Dedifferentiated amniotic fluid mesenchymal stem cell (primary cell): Measurements from ENCODE around the gene EML3.
"Not testable (repeated sequence)": the region's sequence is repeated elsewhere in the genome, so short reads cannot be mapped to it uniquely, and the experiment has no call there.

ENCODE experiments used
- DNase-seq: peaks from one replicate; pipeline ENCODE4 v3.0.0-alpha.2; 2016; ENCODE audit errors: extremely low spot score

Gene EML3

GRCh38 chr11:62621567-62622470 lies 9.2 kb upstream of the EML3 start, which contains the start of gene B3GAT3:
TSS of gene B3GAT3 (minus strand) at chr11:62621986. CDS start at chr11:62621947, 39 bp downstream.
- peak; percentile 96 for DNase-seq

DNA sequence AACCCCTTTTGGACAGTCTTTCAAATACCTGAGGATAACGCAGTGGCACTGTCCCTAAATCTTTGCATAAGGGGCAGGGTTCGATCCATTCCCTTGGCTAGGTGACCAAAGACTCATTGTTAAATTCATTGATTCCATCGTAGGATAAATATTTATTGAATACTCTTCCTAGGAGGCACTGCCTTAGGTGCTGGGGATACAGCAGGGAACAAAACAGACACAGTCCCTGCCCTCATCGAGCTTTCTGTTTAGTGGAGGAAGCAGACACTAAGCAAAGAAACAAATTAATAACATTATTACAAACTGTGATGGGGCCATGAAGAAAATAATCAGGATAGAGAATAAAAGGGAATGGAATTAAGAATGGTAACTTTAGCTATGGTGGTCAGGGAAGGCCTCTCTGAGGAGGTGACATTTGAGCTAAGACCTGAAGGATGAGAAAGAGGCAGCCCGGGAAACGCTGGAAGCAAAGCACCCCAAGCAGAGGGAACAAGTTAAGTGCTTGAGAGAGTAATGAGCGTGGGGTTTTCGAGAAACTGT lies 8.5 kb upstream of the EML3 start:
- no peak for DNase-seq

DNA sequence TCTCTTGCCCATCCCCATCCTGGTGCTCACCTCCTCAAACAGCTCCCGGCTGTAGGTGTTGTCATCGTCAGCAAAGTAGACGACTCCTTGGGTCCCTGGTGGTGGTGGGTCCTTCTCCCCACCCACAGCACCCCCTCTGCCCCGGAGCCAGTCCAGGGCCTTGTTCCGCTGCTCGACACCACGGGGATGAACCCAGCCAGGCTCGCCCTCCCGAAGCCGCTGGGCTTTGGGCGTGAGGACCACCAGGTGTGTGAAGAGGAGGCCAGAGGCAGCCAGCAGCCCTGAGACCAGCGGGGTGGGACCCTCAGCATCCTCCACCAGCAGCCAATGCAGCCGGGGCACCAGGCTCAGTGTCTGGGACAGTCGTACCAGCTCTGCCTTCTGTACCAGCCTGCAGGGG lies 4.4 kb upstream of the EML3 start:
- DNase-seq = not testable (repeated sequence)

DNA sequence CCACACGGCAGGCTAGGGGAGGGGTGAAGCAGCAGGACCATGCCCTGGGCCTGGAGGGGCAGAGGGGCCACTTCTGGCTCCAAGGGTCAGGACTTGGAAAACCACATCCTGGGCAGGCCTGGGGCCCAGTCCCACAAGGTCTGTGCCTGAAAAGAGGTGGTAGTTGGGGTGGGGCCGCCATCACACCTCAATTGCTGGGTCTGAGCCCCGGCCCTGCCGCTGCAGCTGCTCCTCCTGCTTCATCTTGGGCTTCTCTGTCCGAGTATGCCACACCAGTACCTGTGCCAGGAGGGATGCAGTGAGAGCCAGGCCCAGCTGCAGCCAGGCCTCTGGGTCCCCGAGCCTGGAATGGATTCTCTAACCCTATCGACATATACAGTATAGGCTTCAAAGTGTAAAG lies 2.9 kb upstream of the EML3 start:
- DNase-seq = no peak

- no peak for DNase-seq
Measured at GRCh38 chr11:62614275-62614674, 1.7 kb upstream of the EML3 start.

- no peak for DNase-seq
Measured at GRCh38 chr11:62613291-62613778, 760 bp upstream of the EML3 start.

GRCh38 chr11:62611705-62612365 lies 740 bp downstream of the EML3 start:
- no peak for DNase-seq

DNA sequence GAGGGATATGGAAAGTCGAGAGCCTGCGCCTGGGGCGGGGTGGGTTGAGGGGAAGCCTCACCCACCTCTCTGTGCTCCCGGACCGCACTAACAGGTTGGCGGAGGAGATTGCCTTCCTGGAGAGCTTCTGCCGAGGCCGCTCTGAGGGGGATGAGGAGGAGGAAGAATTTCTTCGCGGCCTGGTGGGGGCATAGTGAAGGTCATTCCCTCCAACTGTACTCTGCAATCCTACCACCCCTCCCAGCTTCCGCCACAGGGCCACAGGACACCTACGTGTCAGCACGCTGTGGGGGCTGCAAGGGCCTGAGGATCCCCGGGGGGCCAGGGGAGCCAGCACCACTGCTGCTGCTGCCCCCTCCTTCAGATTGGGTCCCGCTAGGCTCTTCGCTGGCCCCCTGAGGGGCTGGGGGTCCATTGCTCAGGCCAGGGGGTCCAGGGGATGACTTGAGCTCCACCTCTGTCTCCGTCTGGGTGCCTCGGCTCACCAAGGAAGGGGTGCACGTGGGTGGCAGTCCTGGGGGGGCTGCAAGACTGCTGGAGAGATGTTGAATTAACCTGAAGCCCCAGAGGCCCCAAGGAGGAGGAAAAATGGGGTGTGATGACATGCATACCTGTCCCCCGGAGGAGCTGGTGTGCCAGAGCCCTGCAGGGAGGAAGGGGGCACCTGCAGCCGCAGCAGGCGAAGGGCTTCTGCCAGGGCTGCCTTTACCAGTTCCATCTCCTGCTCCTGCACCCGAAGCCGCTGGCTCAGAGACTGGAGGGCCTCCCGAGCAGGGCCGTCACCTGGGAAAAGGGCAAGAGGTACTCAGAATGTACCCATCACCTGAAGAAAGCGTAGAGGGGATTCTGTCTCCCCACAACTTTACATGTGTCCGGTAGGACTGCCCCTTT lies 1.5 kb downstream of the EML3 start:
- no peak for DNase-seq

DNA sequence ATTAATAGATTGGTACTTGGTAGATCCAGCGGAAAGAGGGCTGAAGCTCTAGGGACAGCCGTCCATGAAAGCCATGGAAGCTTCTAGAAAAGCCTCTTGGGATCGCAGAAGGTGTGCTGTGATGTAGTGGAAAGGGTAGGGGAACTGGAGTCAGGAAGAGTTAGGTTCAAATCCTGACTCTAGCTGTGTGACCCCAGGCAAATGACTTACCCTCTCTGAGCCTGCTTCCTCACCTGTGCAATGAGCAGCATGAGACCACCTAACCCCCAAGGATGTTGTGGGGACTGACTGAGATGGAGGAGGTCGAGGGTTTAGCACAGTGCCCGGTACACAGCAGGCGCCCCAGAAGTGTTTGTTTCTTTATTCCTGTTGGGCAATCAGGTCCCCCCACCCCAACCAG lies 2.2 kb downstream of the EML3 start:
- DNase-seq = no peak

DNA sequence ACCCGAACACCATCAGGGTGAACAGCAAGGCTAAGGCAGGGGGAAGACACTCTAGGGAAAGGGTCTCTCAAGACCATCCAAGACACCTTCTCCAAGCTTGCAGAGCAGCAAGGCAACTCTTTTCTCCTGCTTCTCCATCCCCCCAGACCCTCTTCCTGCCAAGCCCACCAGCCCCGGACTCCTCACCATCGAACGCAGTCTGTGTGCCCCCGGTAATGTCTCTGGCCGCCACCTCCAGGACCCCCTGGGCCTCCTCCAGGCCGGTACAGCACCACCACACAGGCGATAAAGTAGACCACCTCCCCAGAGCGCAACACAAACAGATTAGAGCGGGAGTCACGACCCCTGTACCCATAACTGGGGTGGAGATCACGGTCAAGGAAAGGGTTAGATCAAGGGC lies 3.8 kb downstream of the EML3 start:
- no peak for DNase-seq

GRCh38 chr11:62607714-62608113 lies 4.9 kb downstream of the EML3 start:
- DNase-seq = no peak

DNA sequence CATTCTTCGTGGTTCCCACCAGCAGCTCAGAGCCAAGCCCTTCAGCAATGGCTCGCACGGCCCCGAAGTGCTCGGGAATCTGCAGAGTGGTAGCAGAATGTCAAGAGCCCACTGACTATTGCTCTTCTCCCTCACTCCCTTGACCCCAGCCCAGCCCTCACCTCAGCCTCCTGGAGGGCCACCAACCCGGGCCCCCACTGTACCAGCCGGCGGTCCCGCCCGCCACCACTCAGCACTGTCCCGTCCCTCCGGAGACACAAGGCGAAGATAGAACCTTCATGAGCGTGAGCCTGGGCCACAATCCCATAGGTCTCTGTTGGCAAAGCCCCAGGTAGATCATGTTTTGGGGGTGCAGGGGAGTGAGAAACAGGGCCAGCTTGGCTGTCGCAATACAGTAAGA lies 6.7 kb downstream of the EML3 start:
- no peak for DNase-seq

GRCh38 chr11:62605467-62605866 lies 7.1 kb downstream of the EML3 start:
- no peak for DNase-seq

DNA sequence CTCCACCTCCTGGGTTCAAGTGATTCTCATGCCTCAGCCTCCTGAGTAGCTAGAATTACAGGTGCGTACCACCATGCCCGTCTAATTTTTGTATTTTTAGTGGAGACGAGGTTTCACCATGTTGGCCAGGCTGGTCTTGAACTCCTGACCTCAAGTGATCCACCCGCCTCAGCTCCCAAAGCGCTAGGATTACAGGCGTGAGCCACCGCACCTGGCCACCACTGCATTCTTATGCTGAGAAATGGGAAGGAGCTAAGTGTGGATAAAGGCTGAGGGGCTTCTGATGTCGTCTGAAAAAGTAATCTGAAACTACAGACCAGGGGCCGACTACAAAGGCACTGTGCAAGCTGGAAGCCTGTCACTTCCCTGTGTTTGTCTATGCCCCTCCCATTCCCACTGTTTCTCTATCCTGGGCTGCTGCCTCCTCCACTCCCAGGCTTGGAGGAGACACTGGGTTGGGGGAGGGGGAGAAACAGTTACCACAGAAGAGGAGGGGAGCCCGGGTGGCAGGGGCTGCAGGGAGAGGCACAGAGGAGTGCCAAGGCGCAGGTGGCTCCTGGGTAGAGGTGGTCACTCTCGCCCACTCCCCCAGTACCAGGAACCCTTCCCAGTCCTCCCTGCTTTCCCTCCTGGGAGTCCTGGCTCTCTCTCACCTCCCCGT lies 8.0 kb downstream of the EML3 start:
- no peak for DNase-seq

GRCh38 chr11:62603776-62604299 lies 8.7 kb downstream of the EML3 start:
- no peak for DNase-seq

DNA sequence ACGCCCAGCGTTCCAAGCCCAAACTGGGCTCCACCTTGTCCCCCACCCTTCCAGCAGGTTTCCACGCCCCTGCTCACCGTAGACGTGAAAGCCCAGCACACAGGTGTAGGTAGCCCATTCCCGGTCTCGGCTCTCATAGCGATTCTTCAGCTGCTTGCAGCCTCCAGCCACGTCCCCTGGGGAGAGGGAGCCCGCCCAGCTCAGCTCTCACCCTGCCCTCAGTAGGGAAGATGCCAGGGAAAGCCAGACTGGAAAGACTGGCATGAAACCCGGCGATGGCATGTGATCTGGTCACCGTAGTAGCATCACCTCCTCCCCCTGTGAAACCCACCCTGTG lies 9.5 kb downstream of the EML3 start:
- no peak for DNase-seq

- DNase-seq = peak; percentile 34
Measured at GRCh38 chr11:62602141-62603071, 10.2 kb downstream of the EML3 start.

GRCh38 chr11:62601372-62602140 lies 11.0 kb downstream of the EML3 start, which contains the start of gene MTA2:
TSS of gene MTA2 (minus strand) at chr11:62601865. CDS start at chr11:62601450, 415 bp downstream.
- DNase-seq = peak; percentile 98

DNA sequence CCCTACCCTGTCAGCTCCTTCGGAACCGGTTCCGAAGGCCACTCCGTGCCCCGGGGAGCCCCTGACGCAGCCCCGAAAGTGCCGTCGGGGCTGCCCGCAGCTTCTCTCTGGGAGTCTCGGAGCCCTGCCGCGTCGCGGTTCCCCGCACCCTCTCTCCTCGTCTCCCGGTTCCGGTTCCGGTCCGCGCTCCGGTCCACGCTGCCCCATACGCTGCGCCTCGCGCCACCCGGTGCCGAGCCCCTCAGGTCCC lies 11.5 kb downstream of the EML3 start:
- DNase-seq = no peak
